HG03108 (cell line): ENCODE results near the gene ZBTB20.
"Not testable (repeated sequence)": the region's sequence is repeated elsewhere in the genome, so short reads cannot be mapped to it uniquely, and the experiment has no call there.

ENCODE experiments used
- ATAC-seq: cut with Tn5 transposase; IDR thresholded peaks from one replicate; pipeline ENCODE4 v1.9.1; 2021; ENCODE audit warnings: moderate library complexity; ENCODE audit not compliant: unreplicated experiment

ZBTB20 gene

DNA sequence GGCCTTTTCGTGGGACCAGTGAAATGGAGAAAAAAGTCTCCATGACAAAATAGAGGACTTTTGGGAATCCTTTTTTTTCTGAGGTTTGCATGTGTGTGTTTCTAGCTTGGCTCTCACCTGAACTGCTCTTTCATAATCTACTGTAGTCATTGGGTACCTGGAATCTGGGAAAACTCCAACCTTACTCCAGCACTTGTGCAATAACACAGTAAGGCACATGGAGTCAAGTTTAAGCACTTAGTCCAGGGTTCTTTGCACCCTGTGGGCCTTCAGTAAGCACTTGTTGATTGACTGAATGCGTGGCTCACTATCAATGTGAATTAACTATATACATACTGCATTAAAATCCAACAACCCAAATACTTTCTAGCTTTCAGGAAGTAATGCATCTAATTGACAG lies 299.5 kb downstream of the ZBTB20 start:
- ATAC-seq, result no peak

DNA sequence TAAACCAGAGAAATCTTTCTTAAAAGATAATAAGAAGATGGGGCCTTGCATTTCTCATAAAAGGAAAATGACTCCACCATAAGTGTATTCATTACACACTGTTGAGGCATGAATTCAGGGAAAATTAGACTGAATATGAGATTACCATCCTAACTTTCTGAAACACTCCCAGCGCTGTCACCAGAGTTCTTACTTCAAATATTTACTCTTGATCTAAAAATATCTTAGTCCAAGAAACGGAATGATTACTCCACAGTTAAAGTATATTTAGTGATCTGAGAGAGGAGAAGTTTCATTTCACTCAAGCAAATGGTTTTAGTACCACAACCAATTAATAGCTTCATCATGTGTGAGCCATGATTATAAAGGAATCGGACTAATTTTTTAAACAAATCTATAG lies 300.3 kb downstream of the ZBTB20 start:
- no peak for ATAC-seq

DNA sequence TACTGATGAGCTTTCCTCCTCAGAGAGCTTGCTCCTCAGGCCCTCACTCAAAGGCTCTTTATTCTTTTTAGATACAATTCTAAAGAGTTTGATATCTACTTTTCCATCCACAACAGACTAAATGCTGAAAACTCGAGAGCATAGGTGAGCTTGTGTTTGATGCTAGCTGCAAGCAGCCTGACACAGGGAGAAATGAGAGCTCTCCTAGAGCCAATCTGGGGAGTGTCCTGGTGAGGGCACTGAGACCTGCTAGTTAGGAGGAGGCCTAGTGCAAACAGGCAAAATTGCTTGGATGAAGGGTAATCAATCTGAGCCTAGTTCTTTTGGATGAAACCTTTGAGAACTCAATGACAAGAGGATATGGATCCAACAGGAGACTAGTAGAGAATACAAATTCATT lies 300.8 kb downstream of the ZBTB20 start:
- ATAC-seq, result no peak

DNA sequence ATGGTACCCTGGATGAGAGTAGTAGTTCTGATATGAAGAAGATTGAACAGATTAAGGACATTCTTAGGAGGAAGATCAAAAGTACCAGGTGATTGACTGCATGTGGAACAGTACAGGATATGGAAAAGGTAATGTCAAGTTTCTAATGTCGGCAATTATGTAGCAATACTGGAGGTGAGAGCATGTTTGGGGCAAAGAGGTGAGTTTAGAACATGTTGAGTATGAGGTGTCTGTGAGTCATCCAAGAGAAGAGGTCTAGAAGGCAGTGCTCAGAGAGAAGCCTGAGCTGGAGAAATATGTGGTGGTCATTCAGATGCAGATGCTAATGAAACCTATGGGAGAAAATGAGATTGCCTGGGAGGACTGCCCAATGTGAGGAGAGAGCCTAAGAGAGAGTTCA lies 305.6 kb downstream of the ZBTB20 start:
- no peak for ATAC-seq

DNA sequence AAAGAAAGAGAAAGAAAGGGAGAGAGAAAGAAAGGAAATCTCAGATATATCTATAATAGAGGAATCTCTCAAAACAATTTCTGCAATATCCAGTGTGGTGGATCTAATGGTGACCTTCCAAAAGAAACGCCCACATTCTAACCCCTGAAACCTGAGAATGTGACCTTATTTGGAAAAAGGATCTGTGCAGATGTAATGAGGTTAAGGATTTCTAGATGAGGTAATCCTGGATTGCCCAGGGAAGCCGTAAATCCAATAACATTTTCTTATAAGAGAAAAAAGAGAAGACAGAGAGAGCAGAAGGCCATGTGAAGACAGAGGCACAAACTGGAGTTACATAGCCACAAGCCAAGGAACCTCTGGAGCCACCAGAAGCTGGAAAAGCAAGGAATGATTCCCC lies 307.6 kb downstream of the ZBTB20 start:
- no peak for ATAC-seq

DNA sequence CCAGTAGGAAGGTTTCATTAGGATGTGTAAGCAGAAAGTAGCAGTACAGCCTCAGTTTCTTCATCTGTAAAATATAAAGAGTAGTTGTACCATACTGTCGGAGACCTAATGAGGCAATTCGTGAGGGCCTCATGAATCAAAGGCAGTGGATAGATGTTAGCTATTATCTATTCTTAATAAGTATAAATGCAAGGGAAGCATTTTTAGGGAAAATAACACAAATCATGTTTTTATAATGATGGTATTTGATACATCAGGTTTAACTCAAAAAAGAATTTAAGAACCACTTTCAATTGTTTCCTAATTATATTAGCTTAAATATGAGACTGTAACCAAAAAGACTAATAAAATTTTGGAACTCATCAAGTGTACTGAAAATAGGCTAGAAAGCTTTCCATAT lies 309.1 kb downstream of the ZBTB20 start:
- ATAC-seq, result no peak

DNA sequence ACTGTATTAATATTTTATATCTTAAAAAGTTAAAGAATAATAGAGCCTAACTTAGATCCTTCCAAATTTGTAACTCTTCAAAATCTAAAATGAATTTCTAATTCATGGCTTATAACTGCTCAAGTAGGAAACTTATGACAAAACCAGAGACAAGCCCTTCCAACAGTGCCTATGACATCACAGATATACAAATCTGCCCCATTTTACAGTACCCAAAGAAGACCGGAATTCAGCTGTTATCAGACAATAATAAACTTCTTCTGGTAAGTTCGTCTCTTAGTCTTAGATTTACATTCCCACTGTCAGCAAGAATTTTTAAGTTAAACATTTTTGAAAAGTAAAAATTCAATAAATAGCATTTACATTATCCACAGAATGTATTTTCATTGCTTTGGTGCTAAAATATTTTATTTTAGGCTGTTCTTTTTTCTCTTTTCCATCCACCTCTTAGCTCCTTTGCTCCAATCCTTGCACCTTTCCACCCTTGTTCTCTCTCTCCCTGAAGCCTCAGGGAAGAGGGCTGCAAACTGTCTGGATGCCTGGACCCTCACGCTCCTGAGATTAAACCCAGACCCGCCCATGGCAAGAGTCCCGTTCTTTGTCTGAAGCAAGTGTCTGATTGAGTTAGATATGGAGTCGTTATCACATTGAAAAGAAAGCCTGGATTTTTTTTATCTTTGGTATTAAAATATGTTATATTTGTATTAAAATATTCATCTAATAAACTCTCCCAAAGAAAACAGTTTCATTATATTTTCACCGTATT lies 312.7 kb downstream of the ZBTB20 start:
- ATAC-seq, result no peak

DNA sequence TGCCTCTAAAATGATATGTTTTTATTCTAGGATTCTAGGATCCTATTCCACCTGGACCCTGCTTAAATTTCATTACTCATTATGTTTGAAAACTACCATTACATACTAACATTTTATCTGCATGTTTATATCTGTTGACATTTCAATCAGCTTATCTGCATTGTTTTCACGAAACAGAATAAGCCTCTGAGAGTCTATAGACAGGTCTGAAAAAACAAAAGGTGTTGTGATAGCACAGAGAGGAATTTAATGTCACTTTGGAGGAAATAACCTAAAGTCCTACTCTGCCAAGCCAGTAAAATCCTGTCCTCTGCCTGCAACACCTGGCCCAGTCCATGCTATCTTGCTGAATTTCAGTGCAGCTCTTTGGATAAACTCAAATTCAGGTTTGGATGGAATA lies 315.2 kb downstream of the ZBTB20 start:
- ATAC-seq, result no peak

DNA sequence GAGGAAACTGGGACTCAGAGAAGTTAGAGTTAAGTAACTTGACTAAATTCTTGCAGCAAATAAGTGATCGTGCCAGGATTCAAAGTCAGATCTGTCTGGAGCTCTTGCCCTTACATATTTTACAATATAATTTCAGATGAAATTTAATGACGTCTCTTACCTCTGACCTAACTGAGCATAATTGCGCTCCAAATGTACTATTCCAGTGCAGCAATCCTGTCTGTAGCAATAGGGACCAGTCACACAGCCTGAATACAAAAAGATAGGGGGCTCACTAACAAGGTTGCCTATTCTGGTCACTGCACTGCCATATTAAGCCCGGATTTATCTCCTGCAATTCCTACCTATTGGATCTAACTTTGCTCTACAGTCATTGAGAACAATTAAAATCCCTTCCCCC lies 316.4 kb downstream of the ZBTB20 start:
- no peak for ATAC-seq

DNA sequence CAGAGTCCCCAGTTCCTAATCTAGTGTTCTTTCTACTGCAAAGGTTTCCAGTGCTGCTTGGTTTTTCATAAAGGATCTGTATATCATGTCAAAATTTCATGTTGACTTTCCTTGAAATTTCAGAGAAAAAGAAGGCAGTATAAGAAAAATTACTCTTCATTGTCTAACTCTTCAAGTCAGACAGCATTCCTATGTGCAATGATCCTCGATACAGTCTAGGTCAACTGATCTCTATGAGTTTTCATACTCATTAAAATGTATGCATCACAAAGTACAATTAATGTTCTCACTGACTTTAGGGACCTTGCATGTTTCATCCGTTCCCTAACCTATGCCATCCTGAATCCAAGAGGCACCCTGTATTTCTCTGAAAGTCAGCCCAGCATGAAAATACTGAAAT lies 317.3 kb downstream of the ZBTB20 start:
- no peak for ATAC-seq

DNA sequence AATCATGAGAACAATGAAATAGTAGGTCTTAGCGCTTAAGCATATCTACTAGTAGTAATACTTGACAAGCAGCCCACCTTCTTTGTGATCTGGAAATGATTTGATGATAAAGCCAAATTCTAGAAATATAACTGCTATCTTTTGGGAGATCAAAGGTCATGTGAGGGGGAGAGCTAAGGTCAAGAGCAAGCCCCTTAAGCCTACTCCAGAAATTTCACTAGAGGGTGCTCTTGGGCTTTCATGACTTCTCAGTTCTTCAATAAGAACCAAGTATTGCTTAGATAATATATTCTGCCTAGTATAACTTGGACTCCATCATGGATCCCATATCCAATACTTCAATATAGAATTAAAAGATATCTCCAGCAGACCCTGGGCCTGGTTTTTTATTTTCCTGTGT lies 319.6 kb downstream of the ZBTB20 start:
- ATAC-seq, result peak; percentile 71

DNA sequence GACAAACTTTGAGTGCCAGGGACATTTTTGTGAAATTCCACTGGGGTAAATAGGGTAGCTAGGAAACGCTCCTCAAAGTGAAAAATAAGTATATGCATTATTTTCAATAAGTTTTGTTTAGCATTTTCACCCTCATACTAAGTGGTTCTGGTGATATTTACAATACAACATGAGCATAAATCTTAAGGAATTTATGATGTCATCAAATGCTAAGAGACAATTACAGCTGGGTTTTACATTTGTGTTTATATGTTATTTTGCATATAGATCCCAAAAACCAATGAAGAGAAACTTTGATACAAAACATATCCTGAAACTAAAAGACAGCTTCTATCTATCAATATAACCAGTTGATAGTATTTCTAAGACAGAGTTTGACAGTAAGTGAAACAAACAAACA lies 323.1 kb downstream of the ZBTB20 start:
- ATAC-seq, result no peak

DNA sequence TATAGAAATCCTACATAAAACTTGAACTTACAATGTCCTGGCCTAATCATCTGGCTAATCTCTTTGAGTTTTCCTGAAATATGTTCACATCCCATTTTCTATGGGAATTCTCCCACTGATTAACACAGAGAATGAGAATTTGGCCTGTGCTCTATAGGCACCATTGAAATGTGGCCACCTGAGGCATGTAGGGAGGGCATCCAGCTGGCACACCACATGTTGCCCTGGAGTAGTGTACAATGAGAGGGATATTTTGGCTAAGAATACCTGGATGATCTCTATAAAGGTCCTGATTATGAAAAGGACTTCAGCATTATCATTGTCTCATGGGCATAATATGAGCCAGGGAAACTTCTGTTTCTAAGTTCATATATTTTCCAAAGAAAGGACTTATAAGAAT lies 324.0 kb downstream of the ZBTB20 start:
- ATAC-seq, result no peak

DNA sequence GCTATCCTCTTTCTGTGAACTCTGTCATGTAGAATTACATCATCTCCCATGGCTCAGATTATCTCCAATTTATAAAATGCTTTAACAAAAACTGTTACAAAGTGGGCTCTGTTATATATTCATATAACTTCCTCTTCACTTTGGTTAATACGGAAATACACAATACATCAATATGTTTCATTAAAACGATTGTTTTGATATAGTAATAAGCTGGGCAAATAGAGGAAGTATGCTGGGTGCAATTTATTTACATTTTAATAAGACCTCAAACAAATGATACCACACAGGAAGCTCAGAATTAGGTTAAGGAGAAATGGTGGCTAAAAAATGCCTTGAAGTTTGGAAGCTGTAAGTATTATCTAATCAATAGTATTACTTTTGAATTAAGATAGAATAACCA lies 331.0 kb downstream of the ZBTB20 start:
- no peak for ATAC-seq

DNA sequence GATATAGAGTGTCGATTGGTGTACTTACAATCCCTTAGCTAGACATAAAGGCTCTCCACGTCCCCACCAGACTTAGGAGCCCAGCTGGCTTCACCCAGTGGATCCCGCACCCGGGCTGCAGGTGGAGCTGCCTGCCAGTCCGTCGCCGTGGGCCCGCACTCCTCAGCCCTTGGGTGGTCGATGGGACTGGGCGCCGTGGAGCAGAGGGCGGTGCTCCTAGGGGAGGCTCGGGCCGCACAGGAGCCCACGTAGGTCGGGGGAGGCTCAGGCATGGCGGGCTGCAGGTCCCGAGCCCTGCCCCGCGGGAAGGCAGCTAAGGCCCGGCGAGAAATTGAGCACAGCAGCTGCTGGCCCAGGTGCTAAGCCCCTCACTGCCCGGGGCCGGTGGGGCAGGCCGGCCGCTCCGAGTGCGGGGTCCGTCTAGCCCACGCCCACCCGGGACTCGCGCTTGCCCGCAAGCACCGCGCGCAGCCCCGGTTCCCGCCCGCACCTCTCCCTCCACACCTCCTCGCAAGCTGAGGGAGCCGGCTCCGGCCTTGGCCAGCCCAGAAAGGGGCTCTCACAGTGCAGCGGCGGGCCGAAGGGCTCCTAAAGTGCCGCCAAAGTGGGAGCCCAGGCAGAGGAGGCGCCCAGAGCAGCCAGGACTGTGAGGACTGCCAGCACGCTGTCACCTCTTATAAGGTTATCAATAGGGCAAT lies 334.4 kb downstream of the ZBTB20 start:
- not testable (repeated sequence) for ATAC-seq

DNA sequence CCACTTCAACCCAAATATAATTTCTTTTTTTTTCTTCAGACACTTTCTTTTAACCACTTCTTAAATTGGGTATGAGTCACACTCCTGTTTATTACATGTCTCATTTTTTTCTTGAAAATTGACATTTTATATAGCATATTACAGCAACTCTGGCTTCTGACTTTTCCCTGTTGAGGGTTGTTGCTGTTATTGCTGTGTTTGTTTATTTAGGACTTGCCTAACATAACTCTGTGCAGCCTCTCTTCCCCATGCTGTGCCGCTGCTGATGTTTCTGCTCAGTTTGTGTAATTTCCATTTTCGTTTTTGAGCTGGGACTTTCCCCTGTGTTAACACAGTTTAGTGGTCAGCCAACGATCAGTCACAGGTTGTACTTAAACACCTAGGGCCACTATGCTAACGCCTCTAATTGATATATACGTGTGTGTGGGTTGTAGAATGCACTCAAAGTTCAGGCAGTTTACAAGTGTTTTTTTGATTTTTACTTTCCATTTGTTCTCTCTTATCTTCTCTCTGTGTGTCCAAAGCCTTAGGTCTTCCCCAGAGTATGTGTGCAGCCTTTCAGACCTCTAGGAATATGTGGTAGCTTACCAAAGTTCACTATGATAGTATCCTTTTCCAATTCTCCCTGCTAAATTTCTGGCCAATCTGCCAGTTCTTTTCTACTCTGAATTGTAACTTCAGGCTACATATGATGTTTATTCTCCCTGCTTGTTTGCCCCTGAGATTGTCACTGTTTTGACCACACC lies 337.2 kb downstream of the ZBTB20 start:
- ATAC-seq, result peak; percentile 100

DNA sequence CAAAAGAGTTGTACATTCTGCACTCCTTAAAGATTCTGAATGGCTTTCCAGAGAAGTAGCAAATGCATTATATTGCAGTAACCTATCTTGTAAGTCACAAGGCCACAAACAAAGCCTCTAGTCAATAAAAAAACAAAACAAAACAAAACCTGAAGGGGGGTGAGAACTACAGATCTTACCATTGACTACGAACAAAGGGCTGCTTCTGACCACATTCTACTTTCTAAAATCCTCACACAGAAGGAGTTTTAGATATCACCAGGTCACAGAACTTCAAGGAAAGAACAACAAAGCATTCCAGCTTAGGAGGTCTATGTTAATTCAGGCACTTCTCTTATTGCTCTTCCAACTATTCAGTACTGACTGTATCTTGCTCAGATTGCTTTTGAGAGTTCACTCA lies 343.0 kb downstream of the ZBTB20 start:
- no peak for ATAC-seq

DNA sequence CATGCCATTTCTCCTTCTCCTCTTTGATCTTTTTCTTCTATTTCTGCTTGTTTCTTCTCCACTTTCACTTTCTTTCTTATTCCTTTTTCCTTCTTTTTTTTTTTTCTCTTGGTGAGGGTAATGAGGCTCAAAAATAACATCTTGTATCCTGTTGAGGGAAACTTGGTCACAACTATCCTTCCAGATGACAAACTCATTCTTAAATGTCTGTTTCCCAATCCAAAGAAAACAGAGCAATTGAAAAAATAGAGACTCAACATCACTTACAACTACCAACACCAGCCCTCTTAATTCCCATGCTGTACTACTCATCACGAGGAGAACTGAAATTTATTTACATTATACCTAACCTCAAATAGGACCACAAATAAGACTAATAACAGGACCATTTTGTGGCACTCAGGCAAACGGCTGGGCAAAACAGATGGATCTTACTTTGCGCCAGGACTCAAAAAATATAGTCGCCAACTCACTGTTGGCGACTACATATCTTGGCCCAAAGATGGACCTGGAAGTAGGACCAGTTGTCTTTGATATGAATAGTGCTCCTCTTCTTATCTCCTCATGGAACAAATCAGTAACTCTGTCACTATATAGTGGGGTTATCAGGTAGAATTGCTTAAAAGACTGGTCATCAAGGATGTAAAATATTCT lies 343.9 kb downstream of the ZBTB20 start:
- ATAC-seq, result no peak

DNA sequence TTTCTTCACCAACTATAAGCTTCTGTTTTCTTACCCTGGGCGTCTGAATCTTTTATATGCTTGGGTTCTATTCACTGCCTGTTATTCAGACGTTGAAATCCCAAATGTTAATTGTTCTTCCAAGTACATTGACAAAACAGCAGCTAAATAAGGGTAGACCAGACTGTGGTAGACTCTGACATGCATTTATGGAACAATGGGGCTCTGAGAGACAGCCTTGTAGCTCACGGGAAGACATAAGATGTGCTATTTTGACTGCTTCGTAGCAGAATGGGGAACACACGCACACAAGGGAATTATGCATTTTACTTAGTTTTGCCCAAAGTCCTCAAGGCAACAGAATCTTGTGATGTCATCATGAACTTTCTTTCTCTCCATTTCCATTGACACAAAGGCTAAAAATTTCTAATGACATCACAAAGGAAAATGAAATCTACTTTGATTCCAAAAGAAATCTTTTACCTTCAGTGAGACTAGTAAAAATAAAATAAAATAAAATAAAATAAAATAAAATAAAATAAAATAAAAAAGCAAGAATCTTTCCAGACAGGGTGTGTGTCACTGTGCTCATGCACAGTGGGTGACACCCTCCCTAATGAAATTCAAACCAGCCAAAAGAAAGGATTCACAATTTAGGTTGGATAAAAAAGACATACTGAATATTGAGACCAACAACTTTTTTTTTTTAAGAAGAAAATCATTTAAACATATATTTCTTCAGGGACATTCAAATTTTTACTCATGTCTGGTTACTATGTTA lies 346.6 kb downstream of the ZBTB20 start:
- no peak for ATAC-seq

DNA sequence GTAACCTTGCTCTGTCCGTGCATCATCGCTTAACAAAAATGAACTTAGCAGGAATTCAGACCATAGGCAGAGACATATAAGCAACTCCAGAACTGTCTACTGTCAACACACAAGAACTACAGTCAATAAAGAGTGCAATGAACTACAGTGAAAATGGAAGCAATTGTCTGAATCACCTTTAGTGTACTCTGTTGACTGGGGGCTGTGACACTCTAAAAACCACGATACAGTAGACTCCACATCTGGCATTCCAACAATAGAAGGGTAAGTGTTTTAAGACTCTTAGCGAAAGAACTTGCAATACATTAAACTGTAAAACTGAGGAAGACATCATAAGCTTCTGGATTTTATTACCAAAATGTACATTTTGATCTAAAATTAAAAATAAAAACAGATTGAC lies 347.3 kb downstream of the ZBTB20 start:
- no peak for ATAC-seq

DNA sequence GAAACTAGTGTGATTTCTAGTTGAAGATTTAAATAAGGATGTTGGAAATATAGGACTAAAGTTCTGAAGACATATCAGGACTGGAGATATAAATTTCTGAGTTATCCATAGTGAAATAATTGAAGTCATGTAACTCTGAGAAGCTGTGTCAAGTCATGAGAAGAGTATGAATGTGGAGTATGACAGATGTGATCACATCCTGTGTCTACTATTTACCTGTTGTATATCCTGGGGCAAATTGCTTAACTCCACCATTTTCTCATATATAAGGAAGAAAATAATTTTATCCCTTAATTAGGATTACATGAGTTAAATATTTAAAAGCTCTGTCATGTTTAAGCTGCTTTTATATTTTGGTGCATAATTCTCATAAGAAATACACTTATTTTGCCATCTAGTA lies 350.3 kb downstream of the ZBTB20 start:
- no peak for ATAC-seq
